HG02798 (cell line): ENCODE results near the gene PARP3.

Source experiments
- ATAC-seq: cut with Tn5 transposase; IDR thresholded peaks from one replicate; pipeline ENCODE4 v1.9.1; 2021; ENCODE audit warnings: mild to moderate bottlenecking; ENCODE audit not compliant: unreplicated experiment, poor library complexity

Gene PARP3

GRCh38 chr3:51946796-51947195 is 4.6 kb downstream of the PARP3 start:
- ATAC-seq = no peak

GRCh38 chr3:51947215-51947900 is 5.2 kb downstream of the PARP3 start:
- no peak for ATAC-seq

GRCh38 chr3:51948016-51948580 is 5.9 kb downstream of the PARP3 start:
- ATAC-seq = no peak

- ATAC-seq = no peak
Observed at GRCh38 chr3:51949121-51949520, 7.0 kb downstream of the PARP3 start.

- ATAC-seq = no peak
Observed at GRCh38 chr3:51950899-51951298, 8.7 kb downstream of the PARP3 start.

GRCh38 chr3:51953445-51953844 is 11.3 kb downstream of the PARP3 start:
- ATAC-seq = no peak

- ATAC-seq = no peak
Observed at GRCh38 chr3:51954105-51954504, 11.9 kb downstream of the PARP3 start.

- ATAC-seq = no peak
Observed at GRCh38 chr3:51954713-51955112, 12.6 kb downstream of the PARP3 start.

GRCh38 chr3:51955175-51955892 is 13.2 kb downstream of the PARP3 start, which contains the start of gene GPR62:
TSS of gene GPR62 (plus strand) at chr3:51955381. CDS start at chr3:51955653, 272 bp downstream.
- ATAC-seq = no peak

- peak; percentile 45 for ATAC-seq
Observed at GRCh38 chr3:51955893-51956770, 14.0 kb downstream of the PARP3 start.

GRCh38 chr3:51957520-51958205 is 15.5 kb downstream of the PARP3 start:
- ATAC-seq = no peak

- ATAC-seq = no peak
Observed at GRCh38 chr3:51958603-51959521, 16.7 kb downstream of the PARP3 start.

GRCh38 chr3:51959651-51960050 is 17.5 kb downstream of the PARP3 start:
- ATAC-seq = no peak

- no peak for ATAC-seq
Observed at GRCh38 chr3:51960386-51960785, 18.2 kb downstream of the PARP3 start.

GRCh38 chr3:51961011-51961410 is 18.8 kb downstream of the PARP3 start:
- no peak for ATAC-seq

GRCh38 chr3:51961602-51962569 is 19.7 kb downstream of the PARP3 start:
- ATAC-seq = no peak

- no peak for ATAC-seq
Observed at GRCh38 chr3:51962854-51963530, 20.8 kb downstream of the PARP3 start.
